ENCODE measurements around the gene MAP2K3.
A peak's percentile ranks its signal among the peaks of the same experiment; 100 is the strongest.

Gene MAP2K3

DNA sequence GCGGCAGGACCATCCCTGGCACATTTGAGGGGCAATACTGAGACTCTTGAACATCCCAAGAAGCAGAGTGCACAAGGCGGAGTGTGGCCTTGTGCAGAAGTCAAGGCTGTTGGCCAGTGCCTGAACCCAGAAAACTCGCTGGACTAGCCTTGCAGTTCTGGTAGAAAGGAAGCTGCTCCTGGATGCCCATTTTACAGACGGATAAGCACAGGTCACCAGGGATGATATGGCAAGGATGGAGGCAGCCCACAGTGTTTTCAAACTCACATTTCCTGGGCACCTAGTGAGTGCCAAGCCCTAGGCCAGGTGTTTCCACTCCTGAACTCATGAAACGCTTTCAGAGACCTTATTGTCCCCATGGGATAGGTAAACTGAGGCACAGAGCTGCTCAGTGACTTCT is 1.7 kb upstream of the MAP2K3 start:
- no peak for DNase-seq

- DNase-seq: peak in 1 of 2 experiments; percentile 64
Measured at GRCh38 chr17:21283482-21284318, 811 bp upstream of the MAP2K3 start.

- no peak for DNase-seq
Measured at GRCh38 chr17:21285164-21286065, 904 bp downstream of the MAP2K3 start.

- DNase-seq: peak; percentile 91
Measured at GRCh38 chr17:21286066-21286770, 1.7 kb downstream of the MAP2K3 start.

GRCh38 chr17:21286909-21287702 is 2.6 kb downstream of the MAP2K3 start:
- no peak for DNase-seq

DNA sequence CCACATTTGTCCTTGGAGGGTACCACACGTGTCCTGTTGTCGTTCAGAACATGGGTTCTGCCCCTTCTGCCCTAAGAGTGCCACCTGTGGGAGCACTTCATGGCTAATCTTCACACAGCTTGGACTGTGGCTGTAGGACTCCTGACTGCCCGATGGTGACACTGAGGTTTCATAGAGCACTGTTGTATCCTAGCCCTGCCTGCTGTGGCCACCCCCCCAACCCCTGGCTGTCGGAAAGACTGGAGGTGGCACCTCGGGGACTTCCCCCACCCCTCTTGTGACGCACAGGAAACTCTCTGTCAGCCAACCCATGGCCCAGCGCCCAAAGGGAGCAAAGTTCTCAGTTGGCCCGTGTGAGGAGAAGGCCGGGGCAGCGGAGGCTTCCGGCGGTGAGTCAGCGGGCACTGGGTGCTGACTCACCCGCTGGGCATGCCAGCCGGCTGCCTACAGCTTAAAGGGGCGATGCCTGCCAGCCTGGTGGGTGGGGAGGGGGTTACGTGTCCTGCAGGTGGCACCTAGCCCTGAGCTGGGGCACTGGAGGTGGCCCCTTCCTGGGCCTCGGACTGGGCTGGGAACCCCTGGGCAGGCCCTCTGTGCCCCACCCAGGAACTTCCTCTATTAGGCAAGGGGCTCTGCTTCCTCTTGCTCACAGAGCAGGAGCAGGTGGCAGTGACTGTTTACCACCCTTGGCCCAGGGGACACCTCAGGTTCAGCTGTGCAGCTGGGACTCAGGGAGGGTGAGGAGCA is 3.4 kb downstream of the MAP2K3 start:
- peak; percentile 85 to 95 for DNase-seq

- DNase-seq: no peak
Measured at GRCh38 chr17:21288571-21289017, 4.1 kb downstream of the MAP2K3 start.

DNA sequence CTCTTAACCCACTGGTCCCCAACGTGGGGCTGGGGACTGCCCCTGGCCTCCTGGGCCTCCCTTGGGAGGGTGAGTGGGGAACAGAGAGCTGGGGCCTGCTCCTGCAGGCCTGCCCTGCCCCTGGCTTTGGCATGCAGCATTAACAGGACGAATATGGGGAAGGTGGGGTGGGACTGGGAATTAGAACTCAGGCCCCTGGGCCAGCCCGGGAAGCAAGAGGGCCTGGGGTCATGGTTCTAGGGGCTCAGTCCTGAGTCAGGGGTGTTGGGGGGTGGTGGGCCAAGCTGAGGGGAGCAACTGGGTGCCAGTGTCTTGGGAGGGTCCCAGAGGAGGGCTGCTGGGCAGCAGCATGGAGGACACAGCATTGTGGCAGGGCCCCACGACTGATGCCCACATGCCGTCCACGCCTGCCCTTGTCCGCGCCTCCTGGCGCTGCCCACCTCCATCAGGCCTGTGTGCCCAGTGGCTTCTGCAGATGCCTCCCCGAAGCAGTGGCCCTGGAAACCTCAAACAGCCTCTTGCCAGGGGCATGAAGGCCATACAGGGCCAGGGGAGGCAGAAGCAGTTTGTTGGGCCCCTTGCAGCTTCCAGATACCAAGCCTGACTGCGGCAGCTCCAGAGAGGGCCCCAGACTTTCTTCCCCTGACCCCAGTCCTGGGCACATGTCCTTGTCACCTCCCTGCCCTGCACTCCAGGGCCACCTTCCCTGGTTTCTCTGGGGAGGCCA is 4.8 kb downstream of the MAP2K3 start:
- DNase-seq: no peak

DNA sequence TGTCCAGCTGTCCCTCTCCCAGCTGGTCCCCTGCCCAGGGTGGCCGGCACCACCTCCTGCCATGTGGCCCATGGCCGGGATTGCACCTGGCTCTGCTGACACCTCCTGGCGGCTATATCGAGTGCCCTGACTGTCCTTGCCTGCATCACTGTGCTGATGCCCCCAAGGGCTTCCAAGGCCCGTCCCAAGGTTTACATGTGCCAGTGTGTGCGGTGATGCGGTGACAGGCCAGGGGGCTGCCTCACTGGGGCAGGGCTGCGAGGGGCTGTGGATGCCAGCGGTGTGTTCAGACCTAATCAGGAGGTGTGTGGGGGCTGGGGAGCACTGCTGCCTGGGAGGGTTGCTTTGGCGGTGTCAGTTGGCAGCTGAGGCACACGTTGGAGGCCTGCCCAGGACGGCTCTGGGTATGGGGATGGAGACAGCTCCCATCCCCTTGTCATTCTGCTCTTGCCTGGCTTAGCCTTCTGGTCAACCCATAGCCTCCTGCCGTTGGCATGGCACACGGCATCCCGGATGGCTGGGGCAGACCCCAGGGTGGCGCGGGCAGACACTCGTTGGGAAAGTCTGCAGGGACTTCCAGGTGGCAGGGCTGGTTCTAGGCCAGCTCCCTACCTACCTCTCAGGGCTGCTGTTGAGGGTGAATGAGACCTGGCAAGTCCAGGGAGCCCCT is 5.5 kb downstream of the MAP2K3 start:
- peak; percentile 68 to 81 for DNase-seq

DNA sequence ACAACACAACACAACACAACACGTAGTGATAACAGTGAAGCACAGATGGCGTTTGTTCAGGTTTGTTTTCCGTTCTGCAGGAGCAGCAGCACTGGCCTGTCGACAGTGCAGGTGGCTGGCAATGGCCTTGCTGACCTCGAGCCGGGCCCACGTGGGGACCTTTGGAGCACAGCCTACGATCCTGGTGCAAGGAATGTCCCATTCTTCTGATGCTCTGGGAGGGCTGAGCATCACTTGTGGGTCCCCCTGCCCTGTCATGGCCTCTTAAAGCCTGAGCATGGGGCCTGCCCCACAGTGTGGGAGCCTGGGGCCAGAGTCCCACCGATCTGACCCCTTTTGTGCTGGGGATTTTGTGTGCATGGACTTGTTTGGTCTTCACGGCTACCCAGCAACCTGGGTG is 6.8 kb downstream of the MAP2K3 start:
- DNase-seq: no peak

DNA sequence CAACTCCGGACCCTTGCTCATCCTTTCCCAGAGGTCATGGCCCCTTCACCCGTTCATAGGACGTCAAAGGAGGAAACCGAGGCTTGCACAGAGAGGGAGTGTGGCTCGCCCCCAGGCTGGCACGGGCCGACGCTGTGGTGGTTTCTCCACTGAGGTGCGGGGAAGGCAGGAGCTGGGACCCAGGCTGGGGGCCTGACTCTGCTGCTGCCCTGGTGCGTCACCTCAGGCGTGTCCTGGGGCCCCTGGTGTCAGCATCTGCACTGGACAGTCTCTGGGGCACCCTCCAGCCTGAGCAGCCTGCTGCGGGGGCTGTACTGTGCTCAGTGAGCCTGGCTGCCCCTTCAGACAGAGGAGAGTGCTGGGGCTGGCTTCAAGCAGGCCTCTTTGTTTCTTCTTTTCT is 7.4 kb downstream of the MAP2K3 start:
- DNase-seq: no peak

GRCh38 chr17:21292867-21293830 is 8.6 kb downstream of the MAP2K3 start:
- DNase-seq: no peak

GRCh38 chr17:21293831-21294210 is 9.3 kb downstream of the MAP2K3 start:
- no peak for DNase-seq

GRCh38 chr17:21294321-21295035 is 10.0 kb downstream of the MAP2K3 start:
- no peak for DNase-seq

GRCh38 chr17:21295036-21295952 is 10.8 kb downstream of the MAP2K3 start:
- peak; percentile 92 to 95 for DNase-seq

GRCh38 chr17:21296097-21297025 is 11.8 kb downstream of the MAP2K3 start:
- peak; percentile 27 to 37 for DNase-seq
